B cell (primary cell): ENCODE measurements around the gene DSTYK.

ENCODE experiments used
- EZH2 ChIP-seq: IDR thresholded peaks from 2 replicates; pipeline ENCODE4 v1.6.1; 2012; ENCODE audit warnings: borderline replicate concordance, low read depth, mild to moderate bottlenecking, moderate library complexity, low read length; ENCODE audit not compliant: insufficient read depth, poor library complexity, severe bottlenecking
- TF ChIP-seq, protein P1 (sequence below): fragments of 200-600 bp; IDR thresholded peaks from one replicate; pipeline ENCODE4 v1.8.0; 2022; ENCODE audit warnings: antibody characterized with exemption, mild to moderate bottlenecking

GRCh38 chr1:205188098-205188497, 23.4 kb downstream of the DSTYK start:
- TF ChIP-seq, protein P1, sequence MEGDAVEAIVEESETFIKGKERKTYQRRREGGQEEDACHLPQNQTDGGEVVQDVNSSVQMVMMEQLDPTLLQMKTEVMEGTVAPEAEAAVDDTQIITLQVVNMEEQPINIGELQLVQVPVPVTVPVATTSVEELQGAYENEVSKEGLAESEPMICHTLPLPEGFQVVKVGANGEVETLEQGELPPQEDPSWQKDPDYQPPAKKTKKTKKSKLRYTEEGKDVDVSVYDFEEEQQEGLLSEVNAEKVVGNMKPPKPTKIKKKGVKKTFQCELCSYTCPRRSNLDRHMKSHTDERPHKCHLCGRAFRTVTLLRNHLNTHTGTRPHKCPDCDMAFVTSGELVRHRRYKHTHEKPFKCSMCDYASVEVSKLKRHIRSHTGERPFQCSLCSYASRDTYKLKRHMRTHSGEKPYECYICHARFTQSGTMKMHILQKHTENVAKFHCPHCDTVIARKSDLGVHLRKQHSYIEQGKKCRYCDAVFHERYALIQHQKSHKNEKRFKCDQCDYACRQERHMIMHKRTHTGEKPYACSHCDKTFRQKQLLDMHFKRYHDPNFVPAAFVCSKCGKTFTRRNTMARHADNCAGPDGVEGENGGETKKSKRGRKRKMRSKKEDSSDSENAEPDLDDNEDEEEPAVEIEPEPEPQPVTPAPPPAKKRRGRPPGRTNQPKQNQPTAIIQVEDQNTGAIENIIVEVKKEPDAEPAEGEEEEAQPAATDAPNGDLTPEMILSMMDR, result no peak
- no peak for TF ChIP-seq EZH2
